NCI-H2227 treated with DMSO at 0.1 percent for 48 hours (cell line): ENCODE results near the gene HDAC10.
"Not testable (repeated sequence)": the region's sequence is repeated elsewhere in the genome, so short reads cannot be mapped to it uniquely, and the experiment has no call there.

ENCODE experiments used
- DNase-seq: peaks from one replicate; lab custom pipeline; 2025; lab: John Stamatoyannopoulos, UW

The HDAC10 gene

DNA sequence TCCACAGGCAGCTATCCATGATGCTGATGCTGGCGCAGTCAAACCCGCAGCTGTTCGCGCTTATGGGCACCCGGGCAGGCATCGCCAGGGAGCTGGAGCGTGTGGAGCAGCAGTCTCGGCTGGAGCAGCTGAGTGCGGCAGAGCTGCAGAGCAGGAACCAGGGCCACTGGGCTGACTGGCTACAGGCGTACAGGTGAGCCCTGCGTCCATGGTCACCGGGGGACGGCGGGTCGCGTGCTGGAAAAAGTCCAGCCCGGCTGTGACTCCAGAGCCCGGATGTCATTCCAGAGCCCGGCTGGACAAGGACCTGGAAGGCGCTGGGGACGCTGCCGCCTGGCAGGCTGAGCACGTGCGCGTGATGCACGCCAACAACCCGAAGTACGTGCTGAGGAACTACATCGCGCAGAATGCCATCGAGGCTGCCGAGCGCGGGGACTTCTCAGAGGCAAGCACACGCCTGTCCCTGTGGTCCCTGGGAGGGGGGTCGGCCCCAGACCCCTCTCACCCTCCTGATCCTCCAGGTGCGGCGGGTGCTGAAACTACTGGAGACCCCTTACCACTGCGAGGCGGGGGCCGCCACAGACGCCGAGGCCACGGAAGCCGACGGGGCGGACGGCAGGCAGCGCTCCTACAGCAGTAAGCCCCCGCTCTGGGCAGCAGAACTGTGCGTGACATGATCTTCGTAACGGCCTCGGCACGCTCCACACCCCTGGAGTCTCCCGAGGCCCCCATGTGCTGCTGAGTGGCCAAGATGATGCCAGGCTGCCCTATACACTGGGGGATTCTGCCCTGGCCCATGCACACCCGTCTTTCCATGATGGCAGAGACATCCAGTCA, 34.2 kb downstream of the HDAC10 start:
- no peak for DNase-seq

DNA sequence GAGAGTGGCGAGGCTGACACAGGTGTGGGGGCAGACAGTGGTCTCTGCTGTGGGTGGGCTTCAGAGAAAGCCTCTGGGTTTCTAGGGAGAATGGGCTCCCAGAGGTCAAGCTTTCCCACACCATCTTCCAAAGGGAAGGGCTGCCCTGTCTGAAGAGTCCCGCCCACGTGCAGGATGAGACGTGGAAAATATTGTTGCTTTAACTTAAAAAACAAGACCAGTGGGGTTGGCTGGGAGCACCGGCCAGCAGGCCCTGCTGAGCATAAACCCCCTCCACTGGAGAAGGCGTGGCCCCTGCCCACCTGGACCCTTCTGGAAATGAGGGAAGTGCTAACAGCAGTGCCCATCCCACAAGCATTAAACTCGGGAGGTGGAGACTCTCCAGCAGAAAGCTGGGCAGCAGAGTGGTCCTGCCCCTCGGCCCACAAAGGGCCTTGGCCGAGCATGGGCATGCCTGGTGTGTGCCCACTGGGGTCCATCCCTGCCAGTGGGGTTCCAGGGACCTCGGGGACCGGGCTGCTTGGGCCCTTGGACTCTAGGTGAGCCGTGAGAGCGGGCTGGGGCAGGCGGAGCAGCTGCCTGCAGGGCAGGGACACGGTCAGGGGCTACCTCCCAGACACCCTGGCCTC, 34.9 kb downstream of the HDAC10 start:
- no peak for DNase-seq

DNA sequence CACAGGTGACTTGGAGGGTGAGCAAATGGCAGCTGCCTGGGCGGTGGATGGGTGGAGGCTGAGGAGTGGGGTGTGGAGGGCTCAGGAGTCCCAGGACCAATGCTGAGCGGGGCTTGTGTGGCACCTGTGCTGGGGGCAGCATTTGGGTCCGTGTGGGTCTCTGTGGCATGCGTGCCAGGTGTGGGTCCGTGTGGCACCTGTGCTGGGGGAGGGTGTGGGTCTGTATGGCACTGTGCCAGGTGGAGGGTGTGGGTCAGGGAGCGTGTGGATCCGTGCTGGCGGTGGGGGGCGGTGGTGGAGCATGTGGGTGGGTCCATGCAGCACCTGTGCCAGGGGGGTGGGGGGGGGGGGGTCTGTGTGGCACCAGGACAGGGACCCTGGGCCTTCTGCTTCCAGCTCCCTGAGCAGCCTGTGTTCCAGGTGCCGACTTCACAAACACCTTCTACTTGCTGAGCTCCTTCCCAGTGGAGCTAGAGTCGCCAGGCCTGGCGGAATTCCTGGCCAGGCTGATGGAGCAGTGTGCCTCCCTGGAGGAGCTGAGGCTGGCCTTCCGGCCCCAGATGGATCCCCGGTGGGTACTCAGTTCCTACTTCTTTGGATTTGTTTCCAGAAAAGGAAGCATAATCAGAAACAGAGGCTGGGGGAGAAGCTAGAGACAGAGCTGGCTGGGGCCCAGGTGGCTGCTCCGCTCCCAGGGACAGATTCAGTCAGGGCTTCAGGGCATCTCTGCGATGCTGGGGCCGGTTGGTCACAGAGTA, 35.6 kb downstream of the HDAC10 start:
- no peak for DNase-seq

GRCh38 chr22:50213263-50213662, 37.8 kb downstream of the HDAC10 start:
- DNase-seq: no peak

GRCh38 chr22:50211147-50211546, 39.9 kb downstream of the HDAC10 start:
- DNase-seq: no peak

GRCh38 chr22:50210378-50211139, 40.5 kb downstream of the HDAC10 start:
- no peak for DNase-seq

DNA sequence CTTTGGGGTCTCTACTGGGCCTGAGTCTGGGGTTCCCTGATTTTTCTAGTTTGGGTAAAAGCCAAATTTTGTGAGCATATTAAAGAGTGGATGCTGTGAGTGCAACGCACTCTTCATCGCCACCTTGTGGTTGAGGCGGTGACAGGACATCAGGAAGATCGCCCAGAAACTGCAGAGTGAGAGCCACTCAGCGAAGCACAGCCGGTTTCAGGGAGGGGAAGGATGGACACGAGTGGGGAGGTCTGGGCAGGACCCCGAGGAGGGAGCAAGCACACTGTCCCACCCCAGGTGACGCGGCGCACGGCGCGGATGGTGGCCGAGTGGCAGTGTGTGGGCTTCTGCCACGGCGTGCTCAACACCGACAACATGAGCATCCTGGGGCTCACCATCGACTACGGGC, 41.2 kb downstream of the HDAC10 start:
- DNase-seq: no peak

DNA sequence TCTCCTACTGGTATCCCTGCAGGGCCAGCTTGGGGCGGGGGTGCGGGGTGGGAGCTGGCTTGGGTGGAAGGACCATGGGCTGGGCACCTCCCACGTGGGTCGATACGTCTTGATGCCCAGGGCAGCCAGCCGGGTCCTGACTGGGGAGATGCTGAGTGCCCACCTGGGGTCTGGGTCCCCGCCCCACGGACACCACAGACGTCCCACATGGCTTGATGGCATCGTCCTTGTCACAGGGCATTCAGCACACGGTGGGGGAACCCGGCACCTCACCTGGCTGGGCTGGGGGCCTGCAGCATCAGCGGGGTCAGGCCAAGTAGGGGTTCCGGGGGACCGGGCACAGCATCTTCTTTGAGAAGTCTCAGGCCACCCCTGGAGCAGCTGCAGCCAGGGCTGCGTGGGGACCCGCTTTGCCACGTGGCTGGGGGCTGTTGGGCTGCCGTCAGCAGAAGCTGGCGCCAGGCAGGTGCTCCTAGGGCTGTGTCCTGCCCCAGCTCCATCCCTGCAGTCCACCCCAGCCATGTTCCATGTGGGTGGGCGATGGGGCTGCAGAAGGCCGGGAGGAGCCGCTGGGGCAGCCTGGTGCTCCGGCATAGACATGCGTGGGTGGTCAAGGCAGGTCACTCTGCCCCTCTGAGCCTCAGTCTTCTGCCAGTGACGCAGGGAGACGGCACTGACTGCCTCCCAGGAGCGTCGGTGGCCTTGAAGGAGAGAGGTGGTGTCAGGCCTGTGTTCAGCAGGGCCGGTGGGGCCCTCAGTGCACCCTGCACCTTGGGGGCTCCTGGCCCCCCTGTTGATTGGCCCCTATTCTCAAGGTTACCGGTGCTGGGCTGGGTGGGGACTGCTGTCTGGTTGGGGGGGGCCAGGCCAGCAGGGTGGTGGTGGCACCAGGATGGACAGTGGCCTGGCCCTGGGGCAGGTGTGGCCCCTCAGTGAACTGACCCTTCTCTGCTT, 41.8 kb downstream of the HDAC10 start:
- no peak for DNase-seq

DNA sequence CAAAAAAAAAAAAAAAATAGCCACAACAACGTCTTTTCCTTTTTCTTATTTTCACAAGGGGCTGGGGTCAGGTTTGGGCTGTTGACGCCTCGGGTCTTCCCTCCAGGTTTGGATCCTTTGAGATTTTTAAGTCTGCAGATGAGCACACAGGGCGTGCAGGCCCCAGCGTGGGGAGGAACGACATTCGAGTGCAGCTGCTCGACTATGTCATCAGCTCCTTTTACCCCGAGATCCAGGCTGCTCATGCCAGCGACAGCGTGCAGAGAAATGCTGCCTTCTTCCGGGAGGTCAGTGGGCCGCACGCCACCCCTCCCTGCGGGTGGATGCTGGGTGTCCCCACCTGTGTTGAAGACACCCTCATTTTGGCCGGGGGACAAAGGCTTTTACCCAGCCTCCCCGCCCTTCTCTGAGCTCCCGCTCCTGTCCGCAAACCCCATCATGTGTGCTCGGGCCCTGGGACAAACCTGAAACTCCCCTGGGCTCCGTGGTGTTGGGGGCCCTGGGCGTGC, 42.6 kb downstream of the HDAC10 start:
- DNase-seq: no peak

DNA sequence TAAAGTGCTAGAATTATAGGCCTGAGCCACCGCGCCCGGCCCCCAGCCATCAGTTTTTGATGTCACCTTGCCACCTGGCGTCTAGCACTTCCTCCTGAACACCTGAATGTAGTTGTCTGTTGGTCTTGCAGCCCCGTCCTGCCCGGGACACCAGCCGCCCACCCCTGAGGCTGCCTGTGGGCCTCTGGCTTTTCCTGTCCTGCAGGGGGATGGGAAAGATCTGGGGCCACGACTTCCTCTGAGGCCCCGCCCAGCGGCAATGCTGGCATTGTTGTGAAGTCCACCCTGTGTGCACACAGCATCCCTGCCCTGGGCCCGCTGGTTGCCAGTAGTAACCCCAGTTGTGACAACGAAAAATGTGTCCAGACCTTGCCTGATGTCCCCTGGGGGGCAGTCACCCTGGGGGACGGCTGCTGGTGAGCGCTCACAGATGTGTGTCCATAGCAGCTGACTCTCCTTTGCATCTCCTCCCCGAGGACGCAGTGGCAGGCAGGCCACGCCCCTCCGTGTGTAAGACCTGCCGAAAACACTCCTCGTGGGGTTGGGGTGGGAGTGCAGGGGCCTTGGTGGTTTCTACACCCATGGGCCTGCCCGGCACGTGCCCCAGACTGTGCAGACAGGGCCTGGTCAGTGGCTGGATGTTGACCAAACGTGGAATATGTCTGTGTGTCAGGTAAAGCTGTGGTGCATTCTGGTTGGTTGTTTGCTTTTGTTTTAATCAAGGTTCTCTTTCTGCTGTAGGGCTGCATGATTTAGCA, 43.5 kb downstream of the HDAC10 start:
- no peak for DNase-seq

DNA sequence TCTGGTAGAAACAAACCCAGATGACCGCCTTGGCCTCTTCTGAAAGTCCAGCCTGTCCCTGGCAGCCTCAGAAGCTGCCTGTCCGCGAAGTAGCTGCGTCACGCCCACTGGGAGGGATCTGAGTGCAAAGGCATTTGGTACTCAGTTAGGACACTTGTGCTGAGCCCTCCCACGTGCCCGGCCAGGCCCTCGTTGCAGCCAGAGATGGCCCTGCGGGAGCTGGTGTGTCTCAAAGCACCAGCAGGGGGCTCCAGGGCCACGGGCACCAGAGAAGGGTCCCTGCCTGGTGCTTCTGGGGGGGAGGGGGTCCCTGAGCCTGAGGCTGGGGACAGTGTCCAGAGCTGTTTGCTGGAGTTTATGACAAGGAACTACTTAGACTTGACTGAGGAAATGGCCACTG, 44.5 kb downstream of the HDAC10 start:
- DNase-seq: no peak

DNA sequence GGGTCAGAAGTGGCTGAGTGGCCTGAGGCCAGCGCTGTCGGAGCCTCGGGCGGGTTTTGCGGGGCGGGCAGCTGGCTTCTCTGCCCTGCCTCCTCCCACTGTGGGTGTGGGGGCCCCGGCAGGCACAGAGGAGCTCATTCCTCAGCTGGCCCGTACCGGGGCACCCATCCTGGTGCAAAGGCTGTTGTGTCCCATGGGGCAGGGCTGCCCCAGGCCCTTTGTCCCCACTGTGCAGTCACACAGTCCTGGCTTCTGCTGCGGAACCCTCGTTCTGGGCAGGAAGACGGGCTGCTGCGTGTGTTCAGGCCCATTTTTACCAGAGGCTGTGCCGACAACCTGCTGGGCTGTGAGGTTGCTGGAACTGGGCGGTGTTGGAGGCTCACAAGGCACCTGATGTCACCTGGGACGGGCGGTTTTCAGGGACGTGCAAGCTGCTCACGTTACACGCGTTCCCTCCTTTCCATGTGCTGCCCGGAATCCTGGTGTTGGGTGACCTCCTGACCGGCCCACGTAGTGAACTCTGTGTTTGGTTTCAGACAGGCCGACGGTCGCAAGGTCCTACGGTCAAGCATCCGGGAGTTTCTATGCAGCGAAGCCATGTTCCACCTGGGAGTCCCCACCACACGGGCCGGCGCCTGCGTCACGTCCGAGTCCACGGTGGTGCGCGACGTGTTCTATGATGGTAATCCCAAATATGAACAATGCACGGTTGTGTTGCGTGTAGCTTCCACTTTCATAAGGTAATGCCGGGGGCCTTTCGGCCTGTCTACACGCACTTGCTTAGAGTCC, 45.1 kb downstream of the HDAC10 start:
- DNase-seq: no peak

GRCh38 chr22:50204998-50205397, 46.1 kb downstream of the HDAC10 start:
- DNase-seq: not testable (repeated sequence)

DNA sequence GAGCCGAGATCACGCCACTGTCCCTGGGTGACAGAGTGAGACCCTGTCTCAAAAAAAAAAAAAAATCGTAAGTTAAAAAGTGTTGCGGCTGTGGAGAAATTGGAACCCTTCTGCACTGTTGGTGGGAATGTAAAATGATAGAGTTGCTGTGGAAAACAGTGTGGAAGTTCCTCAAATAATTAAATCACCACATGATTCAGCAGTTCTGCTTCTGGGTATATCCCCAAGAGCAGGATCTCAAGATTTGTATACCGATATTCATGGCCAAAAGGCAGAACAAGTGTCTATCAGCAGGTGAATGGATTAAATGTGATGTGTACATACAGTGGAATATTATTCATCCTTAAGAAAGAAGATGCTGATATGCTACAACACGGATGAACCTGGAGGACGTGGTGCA, 46.5 kb downstream of the HDAC10 start:
- no peak for DNase-seq

DNA sequence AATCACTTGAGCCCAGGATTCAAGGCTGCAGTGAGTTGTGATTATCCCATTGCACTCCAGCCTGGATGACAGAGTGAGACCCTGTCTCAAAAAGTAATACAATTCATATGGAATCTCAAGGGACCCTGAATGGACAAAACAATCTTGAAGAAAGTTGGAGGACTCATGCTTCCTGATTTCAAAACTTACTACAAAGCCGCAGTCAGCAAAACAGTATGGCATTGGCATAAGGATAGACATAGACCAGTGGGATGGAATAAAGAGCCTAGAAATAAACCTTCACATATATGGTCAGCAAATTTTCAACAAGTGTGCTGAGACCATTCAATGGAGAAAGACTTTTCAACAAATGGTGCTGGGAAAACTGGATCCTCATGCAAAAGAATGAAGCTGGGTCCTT, 47.8 kb downstream of the HDAC10 start:
- no peak for DNase-seq

DNA sequence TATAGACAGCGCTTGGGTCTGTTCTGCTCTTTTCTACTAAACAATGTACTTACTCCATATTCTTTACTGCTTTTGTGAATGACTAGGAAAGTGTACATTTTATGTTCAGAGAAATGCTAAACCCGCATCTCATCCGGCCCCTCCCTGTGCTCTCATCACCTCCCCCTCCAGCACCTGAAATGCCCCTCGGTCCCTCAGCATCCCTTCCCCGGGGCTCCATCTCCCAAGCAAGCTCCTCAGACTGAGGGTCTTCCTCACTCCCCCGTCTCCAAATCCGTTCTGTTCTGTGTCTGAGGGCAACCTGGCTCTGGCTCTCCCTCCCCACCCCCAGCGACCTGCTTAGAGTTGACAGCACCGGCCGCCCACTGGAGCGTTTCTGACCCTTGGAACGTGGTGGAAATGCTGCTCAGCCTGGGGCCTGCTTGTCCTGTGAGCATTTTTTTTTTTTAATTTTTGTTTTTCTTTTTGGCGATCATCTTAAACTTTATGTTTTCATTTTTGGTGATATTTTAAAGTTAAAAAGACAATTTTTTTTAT, 48.9 kb downstream of the HDAC10 start:
- DNase-seq: no peak

- DNase-seq: no peak
Measured at GRCh38 chr22:50201191-50202129, 49.6 kb downstream of the HDAC10 start.
